Caco-2 (cell line): ENCODE measurements around the gene LDLRAD4. TPM values are rescaled to one million over a fixed set of nuclear protein-coding genes. Genes with fewer than 3 reads are reported as not detected.

Source experiments
- BruUV-seq: library from RNA; stranded (reverse); fragments of 400-500 nt; replicated peaks from 2 replicates; lab custom pipeline; 2021; lab: Mats Ljungman, UMichigan
- CTCF ChIA-PET: fragments of 300-600 bp; sonication (Branson Sonifier 250); formaldehyde crosslinking; loops from one replicate; lab custom pipeline; 2022; ENCODE audit warnings: antibody characterized with exemption; lab: Charles Lee
- POLR2A ChIA-PET: fragments of 300-600 bp; sonication (Branson Sonifier 250); formaldehyde crosslinking; loops from one replicate; lab custom pipeline; 2022; ENCODE audit warnings: antibody characterized with exemption; lab: Charles Lee
- DNase-seq, 2 experiments: peaks; one replicate each; pipeline versions ENCODE4 v3.0.0 to v3.0.0-alpha.2; 2020 to 2022
- H3K27me3 ChIP-seq: replicated peaks from 2 replicates; pipeline ENCODE4 v1.6.0; 2011; ENCODE audit warnings: low read length; ENCODE audit not compliant: control insufficient read depth, insufficient read depth
- H3K36me3 ChIP-seq: 2 replicates; pipeline ENCODE4 v1.5.1; 2011; ENCODE audit warnings: low read length; ENCODE audit not compliant: control insufficient read depth, insufficient read depth
- H3K4me1 ChIP-seq: fragments of 250-450 bp; sonication (Bioruptor Pico); 2 replicates; pipeline ENCODE4 v1.5.1; 2020; ENCODE audit warnings: mild to moderate bottlenecking
- H3K4me3 ChIP-seq: 2 replicates; pipeline ENCODE4 v1.5.1; 2011; ENCODE audit warnings: low read depth, mild to moderate bottlenecking, control low read depth, low read length
- H3K9me3 ChIP-seq: fragments of 250-450 bp; sonication (Bioruptor Pico); 2 replicates; pipeline ENCODE4 v1.5.1; 2020; ENCODE audit warnings: mild to moderate bottlenecking, moderate library complexity
- H3K27ac Mint-ChIP-seq: one replicate; pipeline ENCODE4 v1.8.0; 2022; ENCODE audit warnings: mixed read lengths; ENCODE audit not compliant: unreplicated experiment
- H3K27me3 Mint-ChIP-seq: one replicate; pipeline ENCODE4 v1.8.0; 2022; ENCODE audit warnings: mixed read lengths; ENCODE audit not compliant: insufficient read depth, unreplicated experiment
- H3K36me3 Mint-ChIP-seq: one replicate; pipeline ENCODE4 v1.8.0; 2022; ENCODE audit warnings: mild to moderate bottlenecking, mixed read lengths; ENCODE audit not compliant: insufficient read depth, unreplicated experiment
- H3K4me1 Mint-ChIP-seq: one replicate; pipeline ENCODE4 v1.8.0; 2022; ENCODE audit warnings: low read depth, mixed read lengths; ENCODE audit not compliant: unreplicated experiment
- H3K4me3 Mint-ChIP-seq: one replicate; pipeline ENCODE4 v1.8.0; 2022; ENCODE audit warnings: mild to moderate bottlenecking, moderate library complexity, mixed read lengths; ENCODE audit not compliant: unreplicated experiment
- H3K9me3 Mint-ChIP-seq: one replicate; pipeline ENCODE4 v1.8.0; 2022; ENCODE audit warnings: mixed read lengths; ENCODE audit not compliant: unreplicated experiment
- intact Hi-C: fragments of 100-400 bp; cut with micrococcal nuclease; formaldehyde crosslinking; loops from one replicate; pipeline ENCODE4 v1.10.0; 2022; ENCODE audit not compliant: unreplicated experiment
- total RNA-seq: library from RNA; stranded (reverse); gene quantifications from 2 replicates; pipeline ENCODE4 v1.2.3, GENCODE V29; 2022
- TF ChIP-seq, protein P1 (sequence below), 2 experiments: fragments of 200-600 bp in 1 of 2; IDR thresholded peaks; 1 replicate in 1 of 2; 2 replicates in 1 of 2; pipeline versions ENCODE4 v1.5.1 to v1.8.0; 2011 to 2022; ENCODE audit warnings: antibody characterized with exemption in 1 of 2, control low read depth in 1 of 2, inconsistent platforms in 1 of 2, low read depth in 1 of 2, low read length in 1 of 2, mild to moderate bottlenecking in 1 of 2, moderate library complexity in 1 of 2; ENCODE audit not compliant: insufficient read depth in 1 of 2, severe bottlenecking in 1 of 2, unreplicated experiment in 1 of 2

Gene LDLRAD4
- total RNA-seq, 1 experiment from 2014 or later, result 1.2 TPM

DNA sequence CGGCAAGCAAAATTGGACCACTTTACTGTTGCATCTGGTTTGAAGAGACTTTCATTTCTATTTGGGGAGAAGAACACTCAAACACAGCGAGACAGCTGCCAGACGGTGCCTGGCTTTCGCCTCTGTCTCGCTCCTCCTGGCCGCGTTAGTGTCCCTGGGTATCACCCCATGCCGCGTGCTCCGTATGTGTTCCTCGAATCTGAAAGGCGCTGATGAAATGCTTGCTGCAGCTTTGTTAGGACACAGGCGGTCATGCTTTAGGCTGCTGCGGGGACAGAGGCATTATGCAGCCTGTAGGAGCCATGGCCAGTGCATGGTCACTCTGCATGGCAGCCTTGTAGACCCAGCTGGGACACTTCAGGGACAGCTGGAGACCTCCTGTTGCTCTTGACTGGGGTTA lies 53.9 kb downstream of the LDLRAD4 start:
- no TSS peak for BruUV-seq
- DNase-seq, result no peak
- POLR2A ChIA-PET, result no interaction called here
- H3K36me3 ChIP-seq, result no peaks in the 10 kb centered on the region
- CTCF ChIA-PET, result no interaction called here
- H3K27ac Mint-ChIP-seq, result no peak overlapping the region
- H3K4me3 ChIP-seq, result no peak overlapping the region
- intact Hi-C loops, result no loop called here
- no peaks in the 10 kb centered on the region for H3K9me3 Mint-ChIP-seq
- peaks cover 14% of the 10 kb centered on the region for H3K27me3 Mint-ChIP-seq
- TF ChIP-seq, protein P1, sequence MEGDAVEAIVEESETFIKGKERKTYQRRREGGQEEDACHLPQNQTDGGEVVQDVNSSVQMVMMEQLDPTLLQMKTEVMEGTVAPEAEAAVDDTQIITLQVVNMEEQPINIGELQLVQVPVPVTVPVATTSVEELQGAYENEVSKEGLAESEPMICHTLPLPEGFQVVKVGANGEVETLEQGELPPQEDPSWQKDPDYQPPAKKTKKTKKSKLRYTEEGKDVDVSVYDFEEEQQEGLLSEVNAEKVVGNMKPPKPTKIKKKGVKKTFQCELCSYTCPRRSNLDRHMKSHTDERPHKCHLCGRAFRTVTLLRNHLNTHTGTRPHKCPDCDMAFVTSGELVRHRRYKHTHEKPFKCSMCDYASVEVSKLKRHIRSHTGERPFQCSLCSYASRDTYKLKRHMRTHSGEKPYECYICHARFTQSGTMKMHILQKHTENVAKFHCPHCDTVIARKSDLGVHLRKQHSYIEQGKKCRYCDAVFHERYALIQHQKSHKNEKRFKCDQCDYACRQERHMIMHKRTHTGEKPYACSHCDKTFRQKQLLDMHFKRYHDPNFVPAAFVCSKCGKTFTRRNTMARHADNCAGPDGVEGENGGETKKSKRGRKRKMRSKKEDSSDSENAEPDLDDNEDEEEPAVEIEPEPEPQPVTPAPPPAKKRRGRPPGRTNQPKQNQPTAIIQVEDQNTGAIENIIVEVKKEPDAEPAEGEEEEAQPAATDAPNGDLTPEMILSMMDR (IDR thresholded peaks at IDR 0.05; ENCODE audit: insufficient read depth in 1 of 2, low read depth in 1 of 2, low read length in 1 of 2, severe bottlenecking in 1 of 2, unreplicated experiment in 1 of 2), result no peak
- H3K4me1 Mint-ChIP-seq, result no peaks in the 10 kb centered on the region
- no peak overlapping the region for H3K4me3 Mint-ChIP-seq
- H3K36me3 Mint-ChIP-seq, result no peaks in the 10 kb centered on the region
- no peaks in the 10 kb centered on the region for H3K9me3 ChIP-seq
- no peaks in the 10 kb centered on the region; the same call in 1 of the 2 replicates for H3K27me3 ChIP-seq
- H3K4me1 ChIP-seq, result no peaks in the 10 kb centered on the region

DNA sequence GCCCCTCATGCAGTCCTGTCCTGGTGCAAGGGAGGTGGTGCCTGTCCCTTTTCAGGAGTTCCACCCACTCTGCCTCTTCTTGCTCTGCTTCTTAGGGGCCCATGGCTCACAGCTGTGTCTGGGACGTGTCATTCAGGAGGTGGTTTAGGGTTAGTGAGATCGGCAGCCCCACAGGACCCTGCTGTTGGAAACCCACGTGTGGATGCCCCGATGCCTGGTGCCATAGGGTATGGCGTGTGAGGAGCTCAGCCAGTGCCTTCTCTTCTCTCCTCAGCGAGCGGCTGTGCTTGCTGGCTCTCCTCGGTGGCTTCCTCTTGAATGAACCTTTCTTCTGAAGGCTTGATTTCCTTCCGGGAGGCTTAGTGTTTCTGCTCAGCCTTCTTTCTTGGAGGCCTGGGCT lies 55.2 kb downstream of the LDLRAD4 start:
- CTCF ChIA-PET, result no interaction called here
- H3K4me1 ChIP-seq, result no peaks in the 10 kb centered on the region

DNA sequence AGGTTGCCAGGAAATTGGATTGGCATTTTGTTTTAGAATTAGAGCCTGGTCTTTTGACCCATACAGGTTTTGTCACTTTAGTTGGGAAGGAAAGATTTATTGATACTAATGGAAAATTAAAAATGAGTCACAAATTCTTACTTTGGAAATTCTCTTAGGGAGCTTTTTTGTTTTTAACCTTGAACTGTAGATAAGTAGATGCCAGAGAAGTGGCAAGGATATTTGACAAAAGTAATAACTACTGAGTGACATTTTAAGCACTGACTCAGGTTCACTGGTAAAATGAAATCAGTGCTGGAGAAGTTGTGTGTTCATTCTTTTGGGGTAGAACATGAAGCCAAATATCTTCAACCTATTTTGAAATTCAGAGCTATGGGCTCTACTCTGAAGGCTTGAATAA lies 56.5 kb downstream of the LDLRAD4 start:
- ChIA-PET POLR2A (no interaction called here), CTCF (no interaction called here)
- Histone ChIP-seq H3K4me3 (no peak overlapping the region), H3K4me1 (no peaks in the 10 kb centered on the region), H3K36me3 (no peaks in the 10 kb centered on the region), H3K9me3 (no peaks in the 10 kb centered on the region), H3K27me3 (no peaks in the 10 kb centered on the region; the same call in 1 of the 2 replicates)
- intact Hi-C loops, result no loop called here
- Mint-ChIP-seq H3K36me3 (no peaks in the 10 kb centered on the region), H3K4me3 (no peak overlapping the region), H3K27ac (no peak overlapping the region), H3K9me3 (no peaks in the 10 kb centered on the region), H3K4me1 (no peaks in the 10 kb centered on the region), H3K27me3 (peaks cover 9% of the 10 kb centered on the region)
- TF ChIP-seq, protein P1 (IDR thresholded peaks at IDR 0.05; ENCODE audit: insufficient read depth in 1 of 2, low read depth in 1 of 2, low read length in 1 of 2, severe bottlenecking in 1 of 2, unreplicated experiment in 1 of 2), result no peak
- no peak for DNase-seq
- BruUV-seq, result no TSS peak

More for the DNA sequence above, 55.2 kb downstream of the LDLRAD4 start:
- BruUV-seq, result no TSS peak
- intact Hi-C loops, result no loop called here
- Mint-ChIP-seq H3K9me3 (no peaks in the 10 kb centered on the region), H3K27me3 (peaks cover 14% of the 10 kb centered on the region), H3K36me3 (no peaks in the 10 kb centered on the region), H3K4me3 (no peak overlapping the region), H3K4me1 (no peaks in the 10 kb centered on the region), H3K27ac (no peak overlapping the region)
- Histone ChIP-seq H3K27me3 (no peaks in the 10 kb centered on the region; the same call in 1 of the 2 replicates), H3K4me3 (no peak overlapping the region), H3K36me3 (no peaks in the 10 kb centered on the region), H3K9me3 (no peaks in the 10 kb centered on the region)
- TF ChIP-seq, protein P1 (IDR thresholded peaks at IDR 0.05; ENCODE audit: insufficient read depth in 1 of 2, low read depth in 1 of 2, low read length in 1 of 2, severe bottlenecking in 1 of 2, unreplicated experiment in 1 of 2), result no peak
- POLR2A ChIA-PET, result no interaction called here
- no peak for DNase-seq
